Neutrophil (primary cell): ENCODE data around the gene GCA.

Experiments
- H3K27ac ChIP-seq: fragments of 200-600 bp; sonication (generic); 2 replicates; pipeline ENCODE4 v1.5.1; 2016; ENCODE audit warnings: mild to moderate bottlenecking, moderate library complexity
- H3K27me3 ChIP-seq: fragments of 200-600 bp; sonication (generic); 2 replicates; pipeline ENCODE4 v1.6.0; 2016; ENCODE audit warnings: mild to moderate bottlenecking
- H3K36me3 ChIP-seq: fragments of 200-600 bp; sonication (generic); 2 replicates; pipeline ENCODE4 v1.5.1; 2017
- H3K4me1 ChIP-seq, 2 experiments: fragments of 200-600 bp in 1 of 2; sonication (generic) in 1 of 2; 1 replicate in 1 of 2; 2 replicates in 1 of 2; pipeline versions ENCODE4 v1.5.1 to v1.6.1; 2013 to 2016; ENCODE audit warnings: low read depth in 1 of 2, low read length in 1 of 2, mild to moderate bottlenecking in 1 of 2, moderate library complexity in 1 of 2; ENCODE audit not compliant: control insufficient read depth in 1 of 2, insufficient read depth in 1 of 2
- H3K4me3 ChIP-seq, 2 experiments: fragments of 200-600 bp in 1 of 2; sonication (generic) in 1 of 2; 1 replicate in 1 of 2; 2 replicates in 1 of 2; pipeline ENCODE4 v1.5.1; 2013 to 2016; ENCODE audit warnings: low read depth in 1 of 2, low read length in 1 of 2, mild to moderate bottlenecking in 1 of 2, moderate library complexity in 1 of 2
- H3K9me3 ChIP-seq: fragments of 200-600 bp; sonication (generic); 2 replicates; pipeline ENCODE4 v1.5.1; 2016
- CTCF ChIP-seq: fragments of 200-600 bp; sonication (generic); IDR thresholded peaks from 2 replicates; pipeline ENCODE4 v1.5.1; 2016; ENCODE audit warnings: antibody characterized with exemption

Gene GCA

GRCh38 chr2:162343492-162343823 is 474 bp upstream of the GCA start:
- no peaks in the 10 kb centered on the region for H3K27me3 ChIP-seq
- no peaks in the 10 kb centered on the region for H3K9me3 ChIP-seq
- TF ChIP-seq CTCF = no peak
- H3K4me3 ChIP-seq = peak overlapping the region; percentile 84 to 97
- H3K4me1 ChIP-seq = peaks cover 73 to 76% of the 10 kb centered on the region in 2 experiments
- peak overlapping the region; percentile 97 for H3K27ac ChIP-seq
- H3K36me3 ChIP-seq = peaks cover 20% of the 10 kb centered on the region

GRCh38 chr2:162344617-162344950 is 652 bp downstream of the GCA start:
- H3K36me3 ChIP-seq = peaks cover 30% of the 10 kb centered on the region
- H3K4me1 ChIP-seq = peaks cover 73 to 75% of the 10 kb centered on the region in 2 experiments
- no peak for TF ChIP-seq CTCF
- peak overlapping the region; percentile 97 for H3K27ac ChIP-seq
- no peaks in the 10 kb centered on the region for H3K27me3 ChIP-seq
- peak overlapping the region; percentile 84 to 97 for H3K4me3 ChIP-seq
- no peaks in the 10 kb centered on the region for H3K9me3 ChIP-seq

- no peak for TF ChIP-seq CTCF
- Histone ChIP-seq H3K36me3 (peaks cover 70% of the 10 kb centered on the region), H3K27me3 (no peaks in the 10 kb centered on the region), H3K9me3 (no peaks in the 10 kb centered on the region), H3K27ac (peak overlapping the region; percentile 49), H3K4me1 (peaks cover 25 to 49% of the 10 kb centered on the region in 2 experiments), H3K4me3 (no peak overlapping the region)
Measured at GRCh38 chr2:162365392-162365791, 21.5 kb downstream of the GCA start.

- Histone ChIP-seq H3K27ac (peak overlapping the region; percentile 43), H3K27me3 (no peaks in the 10 kb centered on the region), H3K4me1 (peaks cover 18 to 45% of the 10 kb centered on the region in 2 experiments), H3K36me3 (peaks cover 51% of the 10 kb centered on the region), H3K4me3 (no peak overlapping the region), H3K9me3 (no peaks in the 10 kb centered on the region)
- no peak for TF ChIP-seq CTCF
Measured at GRCh38 chr2:162368494-162368893, 24.6 kb downstream of the GCA start.

GRCh38 chr2:162369551-162369950 is 25.6 kb downstream of the GCA start:
- no peak overlapping the region for H3K4me3 ChIP-seq
- H3K27me3 ChIP-seq = no peaks in the 10 kb centered on the region
- H3K27ac ChIP-seq = peak overlapping the region; percentile 43
- TF ChIP-seq CTCF = no peak
- H3K4me1 ChIP-seq = peaks cover 13 to 34% of the 10 kb centered on the region in 2 experiments
- no peaks in the 10 kb centered on the region for H3K9me3 ChIP-seq
- peaks cover 44% of the 10 kb centered on the region for H3K36me3 ChIP-seq

GRCh38 chr2:162370931-162371330 is 27.0 kb downstream of the GCA start:
- H3K4me1 ChIP-seq = peaks cover 6 to 20% of the 10 kb centered on the region in 2 experiments
- H3K36me3 ChIP-seq = peaks cover 39% of the 10 kb centered on the region
- TF ChIP-seq CTCF = no peak

More at GRCh38 chr2:162370931-162371330, 27.0 kb downstream of the GCA start:
- Histone ChIP-seq H3K9me3 (no peaks in the 10 kb centered on the region), H3K27me3 (no peaks in the 10 kb centered on the region), H3K4me3 (no peak overlapping the region), H3K27ac (peak overlapping the region; percentile 40)
